Midbrain (tissue), 1 donor: ENCODE results near the gene SIGLEC5.

ENCODE experiments used
- DNase-seq: peaks from one replicate; lab custom pipeline; 2025; lab: John Stamatoyannopoulos, UW

The SIGLEC5 gene

DNA sequence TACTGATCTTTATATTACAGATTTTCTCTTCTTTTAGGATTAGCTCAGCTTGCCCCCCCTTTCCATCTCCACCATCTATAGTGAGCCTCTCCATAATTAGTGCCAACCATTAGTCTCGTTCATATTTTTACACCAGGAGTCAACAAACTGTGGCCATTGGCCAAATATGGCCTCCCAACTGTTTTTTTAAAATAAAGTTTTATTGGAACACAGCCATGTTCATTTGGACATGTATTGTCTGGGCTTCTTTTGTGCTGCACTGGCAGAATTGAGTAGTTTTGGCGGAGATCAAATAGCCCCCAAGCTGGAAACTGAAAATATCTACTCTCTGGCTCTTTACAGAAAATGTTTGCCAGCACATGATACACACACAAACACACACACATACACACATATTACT is 40.7 kb downstream of the SIGLEC5 start:
- no peak for DNase-seq

DNA sequence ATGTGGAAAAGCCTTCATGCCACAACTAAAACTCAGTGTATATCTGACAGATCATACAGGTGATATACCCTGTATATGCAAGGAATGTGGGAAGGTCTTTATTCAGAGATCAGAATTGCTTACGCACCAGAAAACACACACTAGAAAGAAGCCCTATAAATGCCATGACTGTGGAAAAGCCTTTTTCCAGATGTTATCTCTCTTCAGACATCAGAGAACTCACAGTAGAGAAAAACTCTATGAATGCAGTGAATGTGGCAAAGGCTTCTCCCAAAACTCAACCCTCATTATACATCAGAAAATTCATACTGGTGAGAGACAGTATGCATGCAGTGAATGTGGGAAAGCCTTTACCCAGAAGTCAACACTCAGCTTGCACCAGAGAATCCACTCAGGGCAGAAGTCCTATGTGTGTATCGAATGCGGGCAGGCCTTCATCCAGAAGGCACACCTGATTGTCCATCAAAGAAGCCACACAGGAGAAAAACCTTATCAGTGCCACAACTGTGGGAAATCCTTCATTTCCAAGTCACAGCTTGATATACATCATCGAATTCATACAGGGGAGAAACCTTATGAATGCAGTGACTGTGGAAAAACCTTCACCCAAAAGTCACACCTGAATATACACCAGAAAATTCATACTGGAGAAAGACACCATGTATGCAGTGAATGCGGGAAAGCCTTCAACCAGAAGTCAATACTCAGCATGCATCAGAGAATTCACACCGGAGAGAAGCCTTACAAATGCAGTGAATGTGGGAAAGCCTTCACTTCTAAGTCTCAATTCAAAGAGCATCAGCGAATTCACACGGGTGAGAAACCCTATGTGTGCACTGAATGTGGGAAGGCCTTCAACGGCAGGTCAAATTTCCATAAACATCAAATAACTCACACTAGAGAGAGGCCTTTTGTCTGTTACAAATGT is 42.7 kb downstream of the SIGLEC5 start:
- DNase-seq: no peak

DNA sequence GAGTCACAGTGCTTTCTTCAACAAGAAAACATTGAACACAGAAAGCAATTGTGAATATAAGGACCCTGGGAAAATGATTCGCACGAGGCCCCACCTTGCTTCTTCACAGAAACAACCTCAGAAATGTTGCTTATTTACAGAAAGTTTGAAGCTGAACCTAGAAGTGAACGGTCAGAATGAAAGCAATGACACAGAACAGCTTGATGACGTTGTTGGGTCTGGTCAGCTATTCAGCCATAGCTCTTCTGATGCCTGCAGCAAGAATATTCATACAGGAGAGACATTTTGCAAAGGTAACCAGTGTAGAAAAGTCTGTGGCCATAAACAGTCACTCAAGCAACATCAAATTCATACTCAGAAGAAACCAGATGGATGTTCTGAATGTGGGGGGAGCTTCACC is 43.4 kb downstream of the SIGLEC5 start:
- DNase-seq: no peak

DNA sequence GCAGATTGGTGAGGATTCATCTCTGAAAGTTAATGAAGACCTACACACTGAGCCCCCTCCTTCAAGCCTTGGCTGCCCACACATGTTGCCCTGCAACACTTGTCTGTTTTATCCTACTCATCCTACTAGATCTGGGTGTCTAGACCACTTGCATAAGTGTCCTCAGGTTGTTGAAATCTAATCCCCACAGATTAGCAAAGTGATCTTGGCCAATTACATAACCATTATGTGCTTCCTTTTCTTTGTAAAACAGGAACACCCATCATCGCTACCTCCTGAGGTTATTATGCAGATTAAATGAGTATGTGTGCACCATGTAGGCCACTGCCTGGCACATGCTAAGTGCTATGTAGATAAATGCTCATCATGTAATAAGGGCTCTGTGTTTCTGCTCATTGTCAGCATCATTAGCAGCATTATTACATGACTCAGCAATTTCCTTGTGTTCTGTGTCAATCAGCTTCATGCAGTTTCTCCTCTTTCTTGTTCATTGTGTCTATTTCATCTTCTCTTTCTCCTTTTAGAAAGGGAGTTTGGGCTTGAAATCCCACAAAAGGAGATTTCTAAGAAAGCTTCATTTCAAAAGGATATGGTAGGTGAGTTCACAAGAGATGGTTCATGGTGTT is 44.0 kb downstream of the SIGLEC5 start:
- no peak for DNase-seq

DNA sequence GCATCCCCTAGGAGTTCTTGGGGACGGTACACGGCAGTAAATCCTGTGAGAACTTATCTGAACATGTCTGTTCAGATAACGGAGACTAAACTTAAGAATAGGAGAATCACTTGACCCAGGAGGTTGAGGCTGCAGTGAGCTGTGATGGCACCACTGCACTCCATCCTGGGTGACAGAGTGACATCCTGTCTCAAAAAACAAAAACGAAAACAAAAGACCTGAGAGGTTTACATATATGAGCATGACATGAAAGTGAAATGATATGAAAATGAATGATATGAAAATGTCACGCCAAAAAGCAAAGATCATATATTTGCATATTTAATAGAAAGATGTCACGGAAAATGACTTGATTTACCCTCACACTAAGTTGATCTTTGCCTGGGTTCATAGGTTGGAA is 53.4 kb downstream of the SIGLEC5 start:
- DNase-seq: no peak

DNA sequence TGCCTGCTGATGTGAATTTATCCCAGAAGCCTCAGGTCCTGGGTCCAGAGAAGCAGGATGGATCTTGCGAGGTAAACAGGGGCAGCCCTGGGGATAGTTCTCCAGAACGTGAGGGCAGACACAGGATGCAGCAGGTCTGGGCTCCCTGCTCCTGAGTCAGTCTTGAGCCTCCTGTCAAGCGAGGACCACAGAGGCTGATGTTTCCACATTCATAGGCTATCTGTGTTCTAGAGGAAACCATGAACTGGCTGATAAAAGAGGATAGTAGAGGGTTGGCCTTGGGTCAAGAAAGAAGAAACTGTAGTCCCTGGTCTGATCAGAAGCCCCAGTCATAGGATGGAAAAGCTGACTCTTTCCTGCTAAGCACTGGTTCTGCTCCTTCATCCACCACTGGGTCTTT is 56.9 kb downstream of the SIGLEC5 start:
- DNase-seq: no peak

DNA sequence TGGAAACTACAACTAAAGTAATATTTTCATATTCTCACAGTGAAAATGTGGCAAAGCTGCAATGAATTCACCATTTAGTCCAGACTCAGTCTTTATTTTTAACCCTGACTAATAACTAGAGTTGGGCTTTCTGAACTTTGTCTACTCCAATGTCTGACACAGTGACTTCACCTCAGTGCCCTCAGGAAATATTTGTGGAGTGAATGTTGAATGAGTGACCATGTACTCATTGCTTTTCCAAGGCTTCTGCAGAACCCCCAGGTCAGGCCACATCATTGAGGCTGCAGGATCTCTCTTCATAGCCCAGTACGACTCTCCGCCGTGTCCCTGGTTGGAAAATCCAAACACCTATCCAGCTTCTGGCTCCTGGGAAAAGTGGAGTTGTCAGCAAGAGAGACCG is 57.3 kb downstream of the SIGLEC5 start:
- no peak for DNase-seq

DNA sequence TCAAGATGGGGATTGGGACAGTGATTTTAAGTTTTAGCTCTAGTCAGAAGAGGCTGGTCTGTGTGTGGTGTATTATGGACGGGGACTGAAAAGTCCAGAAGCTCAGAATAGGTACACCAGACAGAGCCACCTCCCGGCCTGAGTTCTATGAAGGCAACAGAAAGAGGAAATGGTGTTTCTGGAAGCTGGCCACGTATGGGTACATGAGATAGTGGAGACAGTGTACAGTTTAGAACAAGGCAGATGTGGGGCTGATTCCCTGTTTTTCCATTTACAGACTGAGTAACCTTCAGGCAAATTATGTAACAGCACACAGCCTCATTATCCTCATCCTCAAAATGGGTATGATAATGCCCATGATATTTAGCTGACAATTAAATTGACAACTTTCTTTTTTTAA is 57.8 kb downstream of the SIGLEC5 start:
- no peak for DNase-seq

DNA sequence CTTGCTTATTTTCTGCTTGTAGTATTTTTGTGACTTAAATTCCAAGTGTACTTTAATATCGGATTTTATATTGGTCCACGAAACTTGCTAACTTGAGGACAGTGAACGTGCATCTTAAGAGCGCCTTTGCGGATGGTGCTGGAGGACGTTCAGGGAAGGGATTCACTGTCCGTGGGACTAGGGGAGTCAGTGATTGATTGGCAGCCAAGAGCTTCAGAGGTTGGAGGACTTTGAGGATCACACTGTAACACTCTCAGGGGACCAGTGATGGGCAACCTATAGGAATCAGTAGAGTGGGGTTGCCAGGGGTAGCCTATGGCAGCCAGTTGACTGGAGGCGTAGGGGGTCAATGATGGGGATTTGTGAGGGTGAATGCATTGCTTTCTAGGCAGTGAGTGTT is 58.6 kb downstream of the SIGLEC5 start:
- DNase-seq: no peak

DNA sequence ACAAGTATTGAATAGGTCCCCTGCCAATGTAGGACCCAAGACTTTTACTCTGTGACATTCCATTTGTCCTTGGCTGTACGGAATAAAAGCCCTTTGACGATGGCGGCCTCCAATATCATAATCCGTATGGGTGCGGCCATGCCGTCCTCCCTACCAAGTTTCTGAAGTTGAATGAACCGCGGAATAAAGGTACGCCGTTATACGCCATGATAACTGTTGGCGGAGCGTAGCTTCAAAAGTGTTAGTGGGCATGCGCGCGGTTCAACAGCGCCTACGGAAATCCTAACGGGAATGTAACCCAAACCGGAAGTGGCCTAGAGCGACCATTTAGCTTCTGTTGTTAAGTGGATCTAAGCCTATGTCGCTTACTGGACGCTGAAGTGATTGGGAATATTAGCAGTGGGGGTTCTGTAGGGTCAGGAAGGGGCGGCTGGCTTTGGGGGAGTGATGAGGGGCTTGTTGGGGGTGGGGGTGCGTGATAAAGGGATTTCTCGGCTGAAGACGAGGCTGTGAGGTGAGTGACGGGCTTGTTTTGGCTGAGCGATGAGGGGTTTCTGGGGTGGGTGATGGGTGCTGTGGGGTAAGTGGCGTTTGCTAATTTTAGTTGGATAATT is 59.1 kb downstream of the SIGLEC5 start, which contains the start of gene ZNF175:
Gene ZNF175, plus strand, starts transcription at position 322 of the 614 bp plus-strand sequence. CDS start 2,047 bp downstream, outside the sequence.
- DNase-seq: peak; percentile 98

DNA sequence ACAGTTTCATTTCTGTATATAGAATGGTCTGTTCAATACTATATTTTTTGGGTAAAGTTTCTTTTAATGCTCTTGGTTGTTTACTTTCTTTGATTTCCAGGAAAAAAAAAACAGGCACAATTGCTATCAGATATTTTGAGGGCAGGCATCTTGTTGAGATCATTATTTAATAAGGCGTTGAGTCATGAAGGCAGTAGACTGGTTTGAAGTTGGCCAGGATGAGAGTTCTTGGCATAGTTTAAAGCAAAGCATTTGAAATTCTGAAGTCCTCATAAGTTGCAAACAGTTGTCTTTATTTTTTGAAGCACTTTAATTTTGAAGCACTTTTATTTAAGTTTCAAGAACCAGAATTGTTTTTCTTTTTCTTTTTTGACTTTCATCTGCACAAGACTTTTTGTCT is 61.7 kb downstream of the SIGLEC5 start:
- no peak for DNase-seq

DNA sequence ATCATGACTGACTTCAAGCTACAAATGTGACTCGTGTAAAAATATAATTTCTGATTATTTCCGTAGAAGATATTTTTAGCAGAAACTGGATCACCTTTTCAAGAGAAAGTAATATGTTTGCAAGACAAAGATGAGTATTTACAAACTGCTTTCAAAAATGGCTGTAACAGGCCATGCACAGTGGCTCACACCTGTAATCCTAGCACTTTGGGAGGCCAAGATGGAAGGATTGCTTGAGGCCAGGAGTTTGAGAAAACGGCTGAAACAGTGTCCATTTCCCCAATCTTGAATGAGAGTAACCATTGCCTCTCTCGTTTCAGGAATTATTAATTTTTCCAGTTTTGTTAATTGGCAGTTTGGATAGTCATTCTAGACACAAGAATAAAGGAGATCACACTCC is 62.6 kb downstream of the SIGLEC5 start:
- DNase-seq: no peak

DNA sequence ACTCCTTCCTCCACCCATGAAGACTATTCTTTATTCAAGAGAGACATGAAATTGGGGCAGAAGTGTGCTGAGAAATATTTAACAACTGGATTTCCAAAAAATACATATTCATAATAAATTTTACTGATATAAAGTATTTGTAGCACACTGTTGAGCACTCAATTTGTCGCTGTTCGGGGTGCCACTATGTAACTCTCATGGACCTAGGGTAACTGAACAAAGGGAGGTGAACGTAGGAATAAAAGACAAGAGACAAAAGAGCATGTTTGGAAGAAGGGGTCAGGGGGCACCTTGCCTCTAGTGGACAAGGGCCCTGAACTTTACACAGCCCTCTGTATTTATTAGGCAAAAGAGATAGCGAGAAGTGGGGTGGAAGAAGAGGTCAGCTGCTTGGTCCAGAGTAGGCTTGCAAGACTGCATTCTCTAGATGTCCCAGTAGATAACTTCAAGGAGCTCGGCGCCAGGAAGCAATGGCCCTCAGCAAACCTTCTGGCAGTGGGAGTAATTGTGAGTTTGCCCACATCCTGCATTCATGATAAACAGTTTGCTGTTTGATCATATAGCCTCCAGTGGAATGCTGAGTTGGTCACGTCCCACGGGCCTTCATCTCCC is 63.6 kb downstream of the SIGLEC5 start:
- DNase-seq: no peak

DNA sequence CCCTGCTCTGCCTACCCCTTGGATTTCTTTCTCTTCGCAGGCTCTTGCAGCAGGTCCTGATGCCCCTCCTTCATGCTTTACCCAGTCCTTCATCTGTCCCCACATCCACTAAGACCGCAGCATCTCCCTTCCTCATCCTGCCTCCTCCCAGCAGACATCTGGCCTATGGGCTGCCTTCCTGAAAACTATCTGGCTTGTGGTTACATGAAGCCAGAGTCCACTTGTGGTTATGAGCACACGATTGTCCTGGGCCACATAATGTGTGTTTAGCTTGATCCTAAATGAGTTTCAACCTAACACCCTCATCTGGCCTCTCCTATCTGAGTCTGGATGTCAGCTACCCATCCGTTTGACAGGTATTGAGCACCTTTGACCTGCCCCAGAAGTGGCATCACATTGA is 64.6 kb downstream of the SIGLEC5 start:
- no peak for DNase-seq

DNA sequence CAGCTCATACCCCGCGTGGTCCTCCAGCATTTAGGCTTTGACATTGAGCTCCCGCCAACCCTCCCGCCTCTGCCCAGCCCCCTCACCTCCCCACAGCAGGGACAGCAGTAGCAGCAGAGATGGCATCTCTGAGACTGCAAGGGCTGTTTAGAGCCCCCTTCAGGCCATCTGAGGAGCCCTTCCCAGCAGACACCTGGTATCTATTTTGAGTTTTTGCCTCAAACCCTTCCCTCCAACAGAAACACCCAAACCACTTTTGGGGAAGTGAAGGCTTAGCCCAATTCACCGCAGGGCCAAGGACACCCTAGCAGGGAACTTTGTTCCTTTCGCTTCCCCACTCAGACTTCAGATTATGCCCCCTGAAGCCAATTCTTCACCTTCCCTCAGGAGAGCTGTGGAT is 65.4 kb downstream of the SIGLEC5 start:
- no peak for DNase-seq
